GM19468 (cell line): ENCODE results near the gene ID3.
"Not testable (repeated sequence)": the region's sequence is repeated elsewhere in the genome, so short reads cannot be mapped to it uniquely, and the experiment has no call there.

ENCODE experiments used
- ATAC-seq: cut with Tn5 transposase; IDR thresholded peaks from one replicate; pipeline ENCODE4 v1.9.1; 2021; ENCODE audit warnings: mild to moderate bottlenecking, moderate library complexity, moderate number of reproducible peaks; ENCODE audit not compliant: unreplicated experiment; ENCODE audit errors: extremely low read depth

ID3 gene

GRCh38 chr1:23554481-23555269 is 4.6 kb downstream of the ID3 start:
- peak; percentile 33 for ATAC-seq

GRCh38 chr1:23554127-23554480 is 5.2 kb downstream of the ID3 start:
- ATAC-seq, result no peak

DNA sequence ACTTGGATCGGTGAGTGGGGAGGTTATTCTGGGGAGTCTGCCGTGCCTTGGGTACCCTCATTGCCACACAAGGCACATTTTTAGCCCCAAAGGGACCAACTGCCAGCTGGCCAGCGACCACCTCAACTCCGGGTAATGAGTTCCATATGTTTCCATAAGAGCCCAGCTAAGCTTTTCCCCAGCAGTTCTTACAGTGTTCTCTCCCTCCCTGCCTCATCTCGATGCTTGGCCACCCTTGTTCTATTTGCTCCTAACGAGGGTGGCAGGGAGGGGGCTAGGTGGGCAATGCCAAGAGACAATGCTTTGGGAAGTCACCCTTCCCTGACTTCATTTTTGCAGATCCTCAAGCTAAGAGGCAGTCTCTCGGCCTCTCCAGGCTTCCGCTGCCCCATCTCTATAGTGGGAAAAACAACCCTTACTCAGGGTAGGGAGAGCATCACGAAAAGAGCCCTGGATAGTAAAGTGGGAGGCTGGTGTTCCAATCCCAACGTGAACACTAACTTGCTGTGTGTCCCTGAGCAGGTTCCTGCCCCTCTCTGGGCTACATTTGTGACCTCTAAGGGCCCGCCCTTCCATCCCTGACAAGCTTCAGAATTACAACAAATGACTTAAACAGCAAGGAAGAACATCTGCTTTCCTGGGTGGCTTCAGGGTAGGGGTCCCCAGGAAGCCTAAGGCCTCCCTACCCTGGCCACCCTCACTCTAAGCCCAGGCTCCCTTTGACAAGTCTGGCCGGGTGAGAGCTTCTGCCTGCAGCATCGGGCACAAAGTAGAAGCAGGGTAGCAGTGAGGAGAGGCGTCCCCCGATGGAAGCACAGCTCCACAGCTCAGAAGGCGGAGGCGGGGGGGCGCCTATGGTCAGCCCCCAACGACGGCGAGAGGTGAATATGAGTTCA is 5.8 kb downstream of the ID3 start:
- no peak for ATAC-seq

GRCh38 chr1:23551849-23552248 is 7.5 kb downstream of the ID3 start:
- no peak for ATAC-seq

- no peak for ATAC-seq
Observed at GRCh38 chr1:23548704-23549143, 10.6 kb downstream of the ID3 start.

- no peak for ATAC-seq
Observed at GRCh38 chr1:23546897-23547584, 12.3 kb downstream of the ID3 start.

- no peak for ATAC-seq
Observed at GRCh38 chr1:23545851-23546250, 13.4 kb downstream of the ID3 start.

DNA sequence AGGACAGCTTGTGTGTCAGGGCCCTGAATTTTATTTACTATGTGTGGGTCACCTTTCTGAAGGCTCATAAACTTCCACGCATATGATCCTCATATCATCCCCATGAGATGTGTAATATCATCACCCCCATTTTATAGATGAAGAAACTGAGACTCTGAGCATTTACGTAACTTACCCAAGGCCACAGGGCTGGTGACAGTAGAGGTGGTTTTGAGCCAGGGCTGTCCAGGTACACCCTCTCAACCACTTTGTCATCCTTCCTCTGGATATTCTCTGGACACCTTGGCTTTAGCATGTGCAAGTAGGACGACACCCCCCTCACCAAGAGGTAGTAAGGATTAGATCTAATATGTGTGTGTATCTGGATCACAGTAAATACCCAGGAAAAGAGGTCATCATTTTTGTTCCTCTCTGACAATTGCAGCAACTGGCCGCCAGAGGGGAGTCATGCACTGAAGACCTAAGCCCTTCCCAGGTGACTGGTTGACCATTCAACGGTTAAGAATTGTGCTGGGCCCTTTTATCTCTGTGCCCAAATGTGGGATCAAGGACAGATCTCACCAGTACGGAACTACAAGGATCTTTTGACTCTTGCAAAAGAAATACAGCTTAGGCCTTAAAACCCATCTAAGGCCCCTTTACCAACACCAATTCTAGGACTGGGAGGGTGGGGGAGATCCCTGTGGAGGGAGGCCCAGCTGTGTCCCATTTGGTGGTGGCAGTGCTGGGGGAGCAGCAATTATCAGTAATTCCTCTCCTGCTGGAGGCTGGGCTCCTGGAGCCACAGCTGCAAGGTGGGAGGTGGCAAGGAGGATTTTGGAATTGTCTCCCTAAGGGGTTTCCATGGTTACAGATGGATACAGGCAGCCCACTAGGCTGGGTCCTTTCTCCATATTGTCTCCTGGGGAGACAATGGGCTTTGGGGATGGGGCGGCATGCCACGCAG is 14.6 kb downstream of the ID3 start:
- ATAC-seq, result no peak

- ATAC-seq, result no peak
Observed at GRCh38 chr1:23543707-23544443, 15.4 kb downstream of the ID3 start.

DNA sequence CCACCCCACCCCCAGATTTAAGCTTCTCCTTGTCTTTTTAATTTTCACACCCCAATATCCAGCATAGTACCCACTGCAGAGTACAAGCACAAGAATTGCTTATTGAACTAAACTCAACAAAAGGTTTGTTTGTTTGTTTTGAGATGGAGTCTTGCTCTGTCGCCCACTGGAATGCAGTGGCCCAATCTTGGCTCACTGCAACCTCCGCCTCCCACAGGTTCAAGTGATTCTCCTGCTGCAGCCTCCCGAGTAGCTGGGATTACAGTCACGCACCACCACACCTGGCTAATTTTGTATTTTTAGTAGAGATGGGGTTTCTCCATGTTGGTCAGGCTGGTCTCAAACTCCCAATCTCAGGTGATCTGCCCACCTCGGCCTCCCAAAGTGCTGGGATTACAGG is 16.4 kb downstream of the ID3 start:
- not testable (repeated sequence) for ATAC-seq

- ATAC-seq, result no peak
Observed at GRCh38 chr1:23539698-23540266, 19.5 kb downstream of the ID3 start.

GRCh38 chr1:23537296-23537973 is 21.9 kb downstream of the ID3 start:
- ATAC-seq, result no peak

DNA sequence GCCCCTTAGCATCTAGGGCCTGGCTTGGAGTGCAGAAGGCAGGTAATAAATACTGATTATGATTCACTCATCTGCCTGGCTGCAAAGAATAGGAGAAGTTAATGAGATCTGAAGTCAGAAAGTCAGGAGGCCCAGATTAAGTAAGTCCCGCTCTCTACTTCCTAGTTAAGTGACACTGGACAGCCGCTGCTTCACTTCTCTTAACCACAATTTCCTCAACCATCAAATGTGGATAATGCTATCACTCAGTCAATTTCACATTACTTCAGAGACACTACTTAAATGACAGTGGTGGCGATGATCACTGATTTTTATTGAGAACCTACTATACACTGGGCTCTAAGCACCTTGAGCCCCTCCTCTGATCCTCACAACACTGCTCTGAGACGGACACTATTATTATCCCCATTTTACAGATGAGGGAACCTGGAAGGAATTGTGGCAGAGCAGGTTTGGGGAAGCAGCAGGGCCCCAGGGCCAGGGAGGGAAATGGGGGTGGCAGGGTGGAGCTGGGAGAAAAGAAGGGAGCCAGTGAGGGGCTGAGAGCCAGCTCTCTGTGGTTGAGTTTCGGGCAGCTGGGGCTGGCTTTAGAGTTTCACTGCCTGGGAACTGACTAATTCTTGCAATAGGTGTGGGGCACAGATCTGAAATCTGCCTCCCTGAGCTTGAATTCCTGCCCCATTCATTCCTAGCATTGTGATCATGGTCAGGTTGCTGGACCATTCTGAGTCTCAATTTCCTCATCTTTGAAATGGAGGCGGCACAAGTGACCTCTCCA is 25.9 kb downstream of the ID3 start:
- no peak for ATAC-seq

DNA sequence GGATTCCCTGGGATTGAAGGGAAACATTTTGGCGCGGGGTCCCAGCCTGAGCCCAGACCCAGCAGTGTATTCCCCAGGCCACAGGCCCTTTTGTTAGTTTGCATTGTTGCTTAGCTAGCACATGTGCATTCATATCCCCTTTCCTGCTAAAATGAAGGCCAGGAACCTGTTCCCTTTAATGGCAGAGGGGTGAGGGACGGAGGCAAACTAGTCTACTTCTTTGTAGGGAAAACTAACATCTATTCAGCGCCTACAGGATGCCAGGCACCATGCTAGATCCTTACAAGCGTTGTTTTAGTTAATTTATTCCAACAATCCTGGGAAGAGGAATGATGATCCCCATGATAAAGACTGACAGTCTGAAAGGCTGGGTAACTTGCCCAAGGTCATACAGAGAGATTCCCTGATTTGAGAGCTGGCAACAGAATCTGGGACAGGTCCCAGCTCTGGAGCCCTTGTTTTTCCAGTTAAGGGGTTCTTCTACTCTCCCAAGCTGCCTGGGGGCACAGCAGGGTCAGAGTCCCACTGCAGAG is 27.7 kb downstream of the ID3 start:
- no peak for ATAC-seq

DNA sequence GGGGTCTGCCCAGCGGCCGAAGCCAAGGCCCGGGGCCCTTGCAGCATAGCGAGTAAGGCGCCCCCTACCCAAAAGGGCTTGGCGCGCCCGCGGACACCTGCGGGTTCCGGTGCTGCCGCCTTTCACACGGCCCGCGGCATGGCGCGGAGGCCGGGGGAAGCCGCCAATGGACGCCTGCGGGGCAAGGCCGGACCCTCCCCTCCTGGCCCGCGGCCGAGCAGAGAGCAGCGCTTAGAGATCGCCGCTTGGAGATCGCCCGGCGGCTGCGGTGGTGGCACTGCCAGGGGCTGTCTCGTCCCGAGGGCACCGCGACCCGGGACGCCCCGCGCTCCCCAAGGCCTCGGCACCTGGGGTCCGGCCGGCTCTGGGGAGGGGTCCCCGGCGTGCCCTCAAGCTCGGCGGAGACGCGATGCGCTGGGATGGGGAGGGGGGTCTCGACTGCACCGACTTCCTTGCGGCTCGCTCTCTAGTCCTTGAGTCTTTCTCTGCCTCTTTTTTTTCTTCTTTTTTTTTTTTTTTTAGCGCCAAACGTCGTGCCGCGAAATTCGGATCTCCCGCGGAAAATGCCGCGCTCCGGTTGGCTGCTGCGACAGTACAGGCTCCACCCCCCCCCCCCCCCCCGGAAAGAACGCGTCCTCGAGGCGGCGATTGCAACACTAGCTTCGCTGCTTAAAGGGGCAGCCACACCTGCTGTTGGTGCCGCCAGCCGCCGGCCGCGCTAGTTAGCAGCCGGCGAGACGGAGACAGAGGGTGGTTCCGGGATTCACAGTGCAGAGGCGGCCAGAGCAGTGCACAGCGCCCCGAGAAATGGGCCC is 28.3 kb downstream of the ID3 start, which contains the start of gene E2F2:
Gene E2F2 (minus strand): TSS at position 487 of the 815 bp plus-strand sequence. CDS start 440 bp downstream, at position 47.
- ATAC-seq, result peak; percentile 34

- no peak for ATAC-seq
Observed at GRCh38 chr1:23530087-23530746, 29.1 kb downstream of the ID3 start.
